ENCODE measurements around the gene PHLDA1. TPM values are rescaled to one million over a fixed set of nuclear protein-coding genes. Genes with fewer than 3 reads are reported as not detected.

Gene PHLDA1
- total RNA-seq, 5 donors from 2014 or later (not counting 1 experiment from before 2014, with no cell fraction given): 5.4 to 11.7 (median 7.1) TPM

- CTCF ChIA-PET: interaction anchor here in 1 of 2 donors (0.5 to 1.1 kb wide), 3 partner anchors 10 to 80 kb away, joined by 3 to 5 read pairs (median 4); no protein-coding TSS in a partner anchor
- no peaks in the 10 kb centered on the region for H3K36me3 Mint-ChIP-seq
- Histone ChIP-seq H3K4me3 (ENCODE audit: control insufficient read depth in 1 of 2, extremely low read depth in 1 of 2, low read length in 1 of 2) (no peak overlapping the region), H3K27me3 (replicated peaks in 1 of 2; ENCODE audit: control insufficient read depth in 2 of 2, extremely low read depth in 1 of 2, insufficient read depth in 2 of 2, low read length in 1 of 2) (peaks cover 0 to 3% of the 10 kb centered on the region in 2 experiments), H3K36me3 (ENCODE audit: control insufficient read depth in 2 of 2, extremely low read depth in 1 of 2, insufficient read depth in 1 of 2, low read length in 1 of 2) (no peaks in the 10 kb centered on the region), H3K4me1 (ENCODE audit: control insufficient read depth in 1 of 2, extremely low read depth in 1 of 2, insufficient read depth in 2 of 2, low read length in 2 of 2) (peaks cover 4 to 22% of the 10 kb centered on the region in 2 experiments), H3K27ac (ENCODE audit: low read length) (no peak overlapping the region), H3K9me3 (no peaks in the 10 kb centered on the region)
- ATAC-seq (replicated peaks in 1 of 4): no peak
- H3K27me3 Mint-ChIP-seq: no peaks in the 10 kb centered on the region
- no peaks in the 10 kb centered on the region for H3K9me3 Mint-ChIP-seq
- H3K4me1 Mint-ChIP-seq: peaks cover 19 to 58% (median 56%) of the 10 kb centered on the region in 3 donors
- DNase-seq: no peak
- WGBS (ENCODE audit: insufficient coverage): 80% methylated on average over 5 of the region's 8 CpGs
- H3K4me3 Mint-ChIP-seq: no peak overlapping the region
- POLR2A ChIA-PET: interaction anchor here (0.5 to 0.9 kb wide), 5 partner anchors 9 to 350 kb away, joined by 3 to 8 read pairs (median 4); no protein-coding TSS in a partner anchor
- H3K27ac Mint-ChIP-seq: peak overlapping the region in 1 of 2 donors; percentile 46
These were observed 7.3 kb downstream of the PHLDA1 start for GRCh38 chr12:76024102-76024781.

GRCh38 chr12:76023069-76023690 is 8.4 kb downstream of the PHLDA1 start:
- Mint-ChIP-seq H3K4me1 (peaks cover 19 to 57% (median 54%) of the 10 kb centered on the region in 3 donors), H3K36me3 (no peaks in the 10 kb centered on the region), H3K9me3 (no peaks in the 10 kb centered on the region), H3K27ac (peak overlapping the region; percentile 17 to 75), H3K4me3 (no peak overlapping the region), H3K27me3 (no peaks in the 10 kb centered on the region)
- H3K27ac ChIP-seq (ENCODE audit: low read length): no peak overlapping the region
- H3K27me3 ChIP-seq (replicated peaks in 1 of 2; ENCODE audit: control insufficient read depth in 2 of 2, extremely low read depth in 1 of 2, insufficient read depth in 2 of 2, low read length in 1 of 2): peaks cover 0 to 3% of the 10 kb centered on the region in 2 experiments
- no peaks in the 10 kb centered on the region for H3K36me3 ChIP-seq (ENCODE audit: control insufficient read depth in 2 of 2, extremely low read depth in 1 of 2, insufficient read depth in 1 of 2, low read length in 1 of 2)
- ChIA-PET POLR2A (interaction anchor here in 1 of 2 donors (0.5 kb wide), 1 partner anchor 28 kb away, joined by 7 read pairs; no protein-coding TSS in a partner anchor), CTCF (no interaction called here)
- H3K4me1 ChIP-seq (ENCODE audit: control insufficient read depth in 1 of 2, extremely low read depth in 1 of 2, insufficient read depth in 2 of 2, low read length in 2 of 2): peaks cover 4 to 23% of the 10 kb centered on the region in 2 experiments
- DNase-seq (no peak), ATAC-seq (replicated peaks in 1 of 4) (no peak)
- H3K9me3 ChIP-seq: no peaks in the 10 kb centered on the region
- no peak overlapping the region for H3K4me3 ChIP-seq (ENCODE audit: control insufficient read depth in 1 of 2, extremely low read depth in 1 of 2, low read length in 1 of 2)
- WGBS (ENCODE audit: insufficient coverage): 100% methylated on average over 1 of the region's 2 CpGs

DNA sequence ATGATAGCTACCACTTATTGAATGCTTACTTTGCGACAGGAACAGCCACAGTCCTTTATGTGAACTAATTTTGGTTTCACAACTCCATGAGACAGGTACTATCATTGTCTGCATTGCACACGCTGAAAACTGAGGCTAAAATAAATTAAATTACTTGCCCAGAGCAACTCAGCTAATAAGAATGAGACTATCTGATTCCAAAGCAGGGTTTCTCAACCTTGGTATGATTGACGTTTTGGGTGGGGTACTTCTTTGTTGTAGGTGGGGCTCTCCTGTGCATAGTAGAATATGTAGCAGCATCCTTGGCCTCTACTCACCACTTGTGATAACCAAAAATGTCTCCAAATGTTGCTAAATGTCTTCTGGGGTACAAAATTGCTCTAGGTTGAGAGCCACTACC is 9.1 kb downstream of the PHLDA1 start:
- H3K4me1 Mint-ChIP-seq: peaks cover 19 to 58% (median 54%) of the 10 kb centered on the region in 3 donors
- peaks cover 4 to 23% of the 10 kb centered on the region in 2 experiments for H3K4me1 ChIP-seq (ENCODE audit: control insufficient read depth in 1 of 2, extremely low read depth in 1 of 2, insufficient read depth in 2 of 2, low read length in 2 of 2)
- no peaks in the 10 kb centered on the region for H3K27me3 Mint-ChIP-seq
- H3K27ac Mint-ChIP-seq: peak overlapping the region; percentile 17 to 75
- no peak overlapping the region for H3K27ac ChIP-seq (ENCODE audit: low read length)
- no peaks in the 10 kb centered on the region for H3K36me3 ChIP-seq (ENCODE audit: control insufficient read depth in 2 of 2, extremely low read depth in 1 of 2, insufficient read depth in 1 of 2, low read length in 1 of 2)
- no peak overlapping the region for H3K4me3 Mint-ChIP-seq
- ChIA-PET POLR2A (interaction anchor here (0.8 to 1.6 kb wide), 2 partner anchors 8 to 9 kb away, joined by 4 to 5 read pairs; partner anchors contain the start of gene PHLDA1 (in 1 of the 2)), CTCF (no interaction called here)
- peaks cover 0 to 3% of the 10 kb centered on the region in 2 experiments for H3K27me3 ChIP-seq (replicated peaks in 1 of 2; ENCODE audit: control insufficient read depth in 2 of 2, extremely low read depth in 1 of 2, insufficient read depth in 2 of 2, low read length in 1 of 2)
- 85% methylated on average over 2 of the region's 3 CpGs for whole genome bisulfite sequencing (ENCODE audit: insufficient coverage)
- ATAC-seq (replicated peaks in 1 of 4) (no peak), DNase-seq (no peak)
- H3K9me3 ChIP-seq: no peaks in the 10 kb centered on the region
- no peak overlapping the region for H3K4me3 ChIP-seq (ENCODE audit: control insufficient read depth in 1 of 2, extremely low read depth in 1 of 2, low read length in 1 of 2)
- H3K36me3 Mint-ChIP-seq: no peaks in the 10 kb centered on the region
- H3K9me3 Mint-ChIP-seq: no peaks in the 10 kb centered on the region

DNA sequence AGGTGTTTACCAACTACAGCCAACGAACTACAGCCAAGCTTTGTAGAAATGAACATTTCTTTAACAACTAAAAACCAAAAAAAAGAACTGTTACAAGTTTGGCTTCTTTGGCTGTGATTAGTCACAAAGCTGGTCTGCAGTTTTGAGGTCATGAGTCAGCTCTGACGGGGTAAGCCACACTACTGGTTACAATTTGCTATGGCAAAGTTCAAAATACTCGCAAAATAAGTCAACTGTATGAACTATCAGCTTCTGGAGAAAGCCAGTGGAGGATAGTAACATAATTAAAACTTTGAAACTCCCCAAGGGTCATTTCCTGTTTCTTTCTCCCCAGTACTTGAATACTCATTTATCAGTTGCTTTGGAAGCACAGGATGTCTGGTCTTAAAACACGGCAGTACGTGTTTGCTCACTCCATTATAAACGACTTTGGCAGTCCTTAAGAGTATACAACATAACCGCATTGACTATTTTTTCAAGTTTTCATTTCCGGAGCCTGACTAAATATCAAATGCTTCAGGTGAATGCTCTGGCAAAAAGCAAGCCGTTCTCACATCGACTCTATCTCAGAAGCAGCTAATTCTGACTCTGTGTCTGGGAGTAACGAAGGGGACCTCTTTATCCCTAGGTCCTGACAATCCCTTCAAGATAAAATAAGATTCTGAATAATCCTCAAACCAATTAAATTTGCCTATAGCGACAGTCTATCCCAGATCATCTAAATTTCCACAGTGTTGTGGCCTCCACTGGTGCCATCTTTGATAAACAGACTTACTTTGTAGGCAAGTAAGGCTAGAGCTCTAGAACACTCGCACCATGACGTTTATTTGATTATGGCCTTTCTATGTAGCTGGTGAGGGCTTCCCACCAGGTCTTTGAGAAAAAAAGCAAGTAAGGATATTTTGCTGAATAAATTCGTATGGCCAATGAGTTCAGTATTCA is 10.6 kb downstream of the PHLDA1 start:
- ChIA-PET POLR2A (interaction anchor here (0.5 to 2.3 kb wide), 6 partner anchors 9 to 510 kb away, joined by 3 to 43 read pairs (median 4); partner anchors contain the start of gene PHLDA1 (in 1 of the 2)), CTCF (interaction anchor here (0.6 to 2.4 kb wide), 4 partner anchors 9 to 509 kb away, joined by 3 to 31 read pairs (median 4); partner anchors contain the start of genes KRR1 (in 1 of the 2) and PHLDA1 (in 1 of the 2))
- Mint-ChIP-seq H3K4me3 (peak overlapping the region; percentile 63 to 73 (median 71)), H3K27me3 (no peaks in the 10 kb centered on the region), H3K9me3 (no peaks in the 10 kb centered on the region), H3K27ac (peak overlapping the region; percentile 98), H3K36me3 (no peaks in the 10 kb centered on the region), H3K4me1 (peaks cover 19 to 56% (median 50%) of the 10 kb centered on the region in 3 donors)
- no peaks in the 10 kb centered on the region for H3K36me3 ChIP-seq (ENCODE audit: control insufficient read depth in 2 of 2, extremely low read depth in 1 of 2, insufficient read depth in 1 of 2, low read length in 1 of 2)
- peak overlapping the region; percentile 97 for H3K27ac ChIP-seq (ENCODE audit: low read length)
- no peaks in the 10 kb centered on the region for H3K9me3 ChIP-seq
- peak in 34 of 35 experiments; percentile 24 to 84 (median 56) for DNase-seq
- ATAC-seq (replicated peaks in 1 of 4): peak; percentile 84 to 87 (median 84)
- WGBS (ENCODE audit: insufficient coverage): 43% methylated on average over 10 of the region's 15 CpGs
- H3K27me3 ChIP-seq (replicated peaks in 1 of 2; ENCODE audit: control insufficient read depth in 2 of 2, extremely low read depth in 1 of 2, insufficient read depth in 2 of 2, low read length in 1 of 2): no peaks in the 10 kb centered on the region
- peak overlapping the region in 1 of 2 donors; percentile 11 for H3K4me3 ChIP-seq (ENCODE audit: control insufficient read depth in 1 of 2, extremely low read depth in 1 of 2, low read length in 1 of 2)
- H3K4me1 ChIP-seq (ENCODE audit: control insufficient read depth in 1 of 2, extremely low read depth in 1 of 2, insufficient read depth in 2 of 2, low read length in 2 of 2): peaks cover 4 to 23% of the 10 kb centered on the region in 2 experiments

DNA sequence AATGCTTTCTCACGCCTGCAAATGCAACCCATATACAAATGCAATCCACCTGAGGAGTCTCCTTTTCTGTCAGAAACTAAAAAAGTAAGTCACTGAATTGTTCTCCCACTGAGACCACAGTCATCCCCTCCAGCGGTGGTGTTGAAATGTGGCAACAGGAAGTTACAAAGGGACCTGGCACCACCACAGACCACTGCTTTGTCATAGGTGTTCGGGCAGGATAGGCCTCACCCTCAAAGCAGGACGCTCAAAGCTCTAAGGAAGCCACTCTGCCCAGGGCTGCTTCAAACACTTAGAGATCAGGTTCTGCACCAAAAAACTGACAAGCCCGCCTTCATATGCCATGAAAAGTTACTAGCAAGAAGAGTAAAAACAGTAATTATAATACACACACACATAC is 11.3 kb downstream of the PHLDA1 start:
- H3K27me3 ChIP-seq (replicated peaks in 1 of 2; ENCODE audit: control insufficient read depth in 2 of 2, extremely low read depth in 1 of 2, insufficient read depth in 2 of 2, low read length in 1 of 2): no peaks in the 10 kb centered on the region
- no peak overlapping the region for H3K4me3 ChIP-seq (ENCODE audit: control insufficient read depth in 1 of 2, extremely low read depth in 1 of 2, low read length in 1 of 2)
- WGBS (ENCODE audit: insufficient coverage): no CpG with 5 or more reads among the region's 5 CpGs
- no peaks in the 10 kb centered on the region for H3K9me3 Mint-ChIP-seq
- ATAC-seq (replicated peaks in 1 of 4) (peak; percentile 60 to 81 (median 70)), DNase-seq (peak in 34 of 35 experiments; percentile 40 to 79 (median 62))
- H3K27ac Mint-ChIP-seq: peak overlapping the region; percentile 98
- H3K4me3 Mint-ChIP-seq: peak overlapping the region; percentile 63 to 73 (median 71)
- peaks cover 4 to 23% of the 10 kb centered on the region in 2 experiments for H3K4me1 ChIP-seq (ENCODE audit: control insufficient read depth in 1 of 2, extremely low read depth in 1 of 2, insufficient read depth in 2 of 2, low read length in 2 of 2)
- no peaks in the 10 kb centered on the region for H3K9me3 ChIP-seq
- ChIA-PET CTCF (interaction anchor here (0.8 to 2.4 kb wide), 3 partner anchors 10 to 508 kb away, joined by 3 to 31 read pairs (median 5); partner anchors contain the start of genes KRR1 (in 1 of the 2) and PHLDA1 (in 1 of the 2)), POLR2A (interaction anchor here in 1 of 2 donors (0.7 to 2.3 kb wide), 4 partner anchors 10 to 509 kb away, joined by 3 to 43 read pairs (median 4); partner anchors contain the start of gene PHLDA1)
- no peaks in the 10 kb centered on the region for H3K36me3 Mint-ChIP-seq
- no peaks in the 10 kb centered on the region for H3K36me3 ChIP-seq (ENCODE audit: control insufficient read depth in 2 of 2, extremely low read depth in 1 of 2, insufficient read depth in 1 of 2, low read length in 1 of 2)
- peak overlapping the region; percentile 97 for H3K27ac ChIP-seq (ENCODE audit: low read length)
- H3K27me3 Mint-ChIP-seq: no peaks in the 10 kb centered on the region
- H3K4me1 Mint-ChIP-seq: peaks cover 19 to 48% (median 44%) of the 10 kb centered on the region in 3 donors
